Stimulated activated CD4-positive, alpha-beta T cell treated with anti-CD3 and anti-CD28 coated beads, Interleukin-4, amount 100 ng/mL, for 24 hours (primary cell): Measurements from ENCODE around the gene PRKX.
"Not testable (repeated sequence)": the region's sequence is repeated elsewhere in the genome, so short reads cannot be mapped to it uniquely, and the experiment has no call there.

Experiments used
- DNase-seq: peaks from one replicate; pipeline ENCODE4 v3.0.0-alpha.2; 2020

Gene PRKX

DNA sequence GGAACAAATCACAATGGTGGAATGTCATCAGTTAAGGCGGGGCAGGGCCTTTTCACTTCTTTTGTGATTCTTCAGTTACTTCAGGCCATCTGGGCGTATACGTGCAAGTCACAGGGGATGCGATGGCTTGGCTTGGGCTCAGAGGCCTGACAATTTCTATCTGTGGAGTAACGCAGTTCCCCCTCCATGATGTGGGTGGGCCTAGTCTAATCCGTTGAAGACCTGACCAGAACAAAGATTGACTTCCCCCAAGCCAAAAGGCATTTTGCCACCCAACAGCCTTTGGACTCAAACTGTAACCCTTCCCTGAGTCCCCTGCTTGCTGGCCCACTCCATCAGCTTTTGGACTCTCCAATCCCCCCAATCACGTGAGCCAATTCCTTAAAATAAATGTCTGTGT, 153.4 kb downstream of the PRKX start:
- not testable (repeated sequence) for DNase-seq
